GM12878 (cell line): ENCODE data around the gene SASH3.

ENCODE experiments used
- CHD2 ChIP-seq: IDR thresholded peaks from 2 replicates; pipeline ENCODE4 v1.6.1; 2011; ENCODE audit warnings: low read depth, low read length, improper control_type of control experiment, borderline replicate concordance
- CREB1 ChIP-seq: IDR thresholded peaks from 2 replicates; pipeline ENCODE4 v1.6.1; 2012; ENCODE audit warnings: low read depth, mild to moderate bottlenecking, inconsistent platforms
- E2F4 ChIP-seq: IDR thresholded peaks from 2 replicates; pipeline ENCODE4 v1.6.1; 2012; ENCODE audit warnings: low read depth, low read length, improper control_type of control experiment
- MYC ChIP-seq: IDR thresholded peaks from 2 replicates; pipeline ENCODE4 v1.6.1; 2011; ENCODE audit warnings: mild to moderate bottlenecking, low read length, moderate library complexity, inconsistent platforms; ENCODE audit not compliant: insufficient read depth, insufficient replicate concordance, insufficient read length, severe bottlenecking
- POLR2AphosphoS5 ChIP-seq: IDR thresholded peaks from 2 replicates; pipeline ENCODE4 v1.6.1; 2011; ENCODE audit warnings: mild to moderate bottlenecking, low read length, inconsistent platforms
- USF2 ChIP-seq: IDR thresholded peaks from 2 replicates; pipeline ENCODE4 v1.6.1; 2011; ENCODE audit warnings: low read depth, low read length, improper control_type of control experiment, borderline replicate concordance
- TF ChIP-seq, protein P1 (sequence below), 3 experiments: IDR thresholded peaks in 2 of 3; conservative IDR thresholded peaks in 1 of 3; 2 replicates each; pipeline ENCODE4 v1.5.1; 2011; ENCODE audit warnings: low read depth in 3 of 3, low read length in 3 of 3, mild to moderate bottlenecking in 3 of 3, control low read depth in 2 of 3, moderate library complexity in 2 of 3, inconsistent platforms in 1 of 3, mixed read lengths in 1 of 3; ENCODE audit not compliant: control insufficient read depth in 2 of 3, insufficient read depth in 1 of 3; ENCODE audit errors: extremely low read depth in 1 of 3
- TF ChIP-seq, protein P2 (sequence below): IDR thresholded peaks from 2 replicates; pipeline ENCODE4 v1.6.1; 2011; ENCODE audit warnings: borderline replicate concordance, low read depth, mild to moderate bottlenecking, moderate library complexity, low read length; ENCODE audit not compliant: insufficient read depth, poor library complexity, severe bottlenecking

DNA sequence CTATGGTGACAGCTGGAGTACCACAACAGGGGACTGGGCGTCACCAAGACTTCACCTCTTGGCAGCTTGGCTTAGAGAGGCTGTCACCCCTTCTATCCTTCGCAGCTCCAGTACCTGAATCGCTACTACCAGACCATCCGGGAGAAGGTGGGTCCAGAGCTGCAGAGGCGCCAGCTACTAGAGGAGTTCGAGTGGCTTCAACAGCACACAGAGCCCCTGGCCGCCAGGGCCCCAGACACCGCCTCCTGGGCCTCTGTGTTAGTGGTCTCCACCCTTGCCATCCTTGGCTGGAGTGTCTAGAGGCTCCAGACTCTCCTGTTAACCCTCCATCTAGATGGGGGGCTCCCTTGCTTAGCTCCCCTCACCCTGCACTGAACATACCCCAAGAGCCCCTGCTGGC, 11.6 kb upstream of the SASH3 start:
- no peak for TF ChIP-seq CHD2
- TF ChIP-seq, protein P1, sequence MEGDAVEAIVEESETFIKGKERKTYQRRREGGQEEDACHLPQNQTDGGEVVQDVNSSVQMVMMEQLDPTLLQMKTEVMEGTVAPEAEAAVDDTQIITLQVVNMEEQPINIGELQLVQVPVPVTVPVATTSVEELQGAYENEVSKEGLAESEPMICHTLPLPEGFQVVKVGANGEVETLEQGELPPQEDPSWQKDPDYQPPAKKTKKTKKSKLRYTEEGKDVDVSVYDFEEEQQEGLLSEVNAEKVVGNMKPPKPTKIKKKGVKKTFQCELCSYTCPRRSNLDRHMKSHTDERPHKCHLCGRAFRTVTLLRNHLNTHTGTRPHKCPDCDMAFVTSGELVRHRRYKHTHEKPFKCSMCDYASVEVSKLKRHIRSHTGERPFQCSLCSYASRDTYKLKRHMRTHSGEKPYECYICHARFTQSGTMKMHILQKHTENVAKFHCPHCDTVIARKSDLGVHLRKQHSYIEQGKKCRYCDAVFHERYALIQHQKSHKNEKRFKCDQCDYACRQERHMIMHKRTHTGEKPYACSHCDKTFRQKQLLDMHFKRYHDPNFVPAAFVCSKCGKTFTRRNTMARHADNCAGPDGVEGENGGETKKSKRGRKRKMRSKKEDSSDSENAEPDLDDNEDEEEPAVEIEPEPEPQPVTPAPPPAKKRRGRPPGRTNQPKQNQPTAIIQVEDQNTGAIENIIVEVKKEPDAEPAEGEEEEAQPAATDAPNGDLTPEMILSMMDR (IDR thresholded peaks at IDR 0.05 in 2 of 3, conservative IDR thresholded peaks at IDR 0.05 in 1 of 3; ENCODE audit: control insufficient read depth in 2 of 3, extremely low read depth in 1 of 3, insufficient read depth in 1 of 3, low read depth in 3 of 3, low read length in 3 of 3): no peak
- TF ChIP-seq USF2: no peak
- no peak for TF ChIP-seq CREB1
- TF ChIP-seq, protein P2, sequence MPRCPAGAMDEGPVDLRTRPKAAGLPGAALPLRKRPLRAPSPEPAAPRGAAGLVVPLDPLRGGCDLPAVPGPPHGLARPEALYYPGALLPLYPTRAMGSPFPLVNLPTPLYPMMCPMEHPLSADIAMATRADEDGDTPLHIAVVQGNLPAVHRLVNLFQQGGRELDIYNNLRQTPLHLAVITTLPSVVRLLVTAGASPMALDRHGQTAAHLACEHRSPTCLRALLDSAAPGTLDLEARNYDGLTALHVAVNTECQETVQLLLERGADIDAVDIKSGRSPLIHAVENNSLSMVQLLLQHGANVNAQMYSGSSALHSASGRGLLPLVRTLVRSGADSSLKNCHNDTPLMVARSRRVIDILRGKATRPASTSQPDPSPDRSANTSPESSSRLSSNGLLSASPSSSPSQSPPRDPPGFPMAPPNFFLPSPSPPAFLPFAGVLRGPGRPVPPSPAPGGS: no peak
- no peak for TF ChIP-seq E2F4
- no peak for TF ChIP-seq MYC
- TF ChIP-seq POLR2AphosphoS5: no peak
